ENCODE measurements around the gene NCAPG2.

Gene NCAPG2

DNA sequence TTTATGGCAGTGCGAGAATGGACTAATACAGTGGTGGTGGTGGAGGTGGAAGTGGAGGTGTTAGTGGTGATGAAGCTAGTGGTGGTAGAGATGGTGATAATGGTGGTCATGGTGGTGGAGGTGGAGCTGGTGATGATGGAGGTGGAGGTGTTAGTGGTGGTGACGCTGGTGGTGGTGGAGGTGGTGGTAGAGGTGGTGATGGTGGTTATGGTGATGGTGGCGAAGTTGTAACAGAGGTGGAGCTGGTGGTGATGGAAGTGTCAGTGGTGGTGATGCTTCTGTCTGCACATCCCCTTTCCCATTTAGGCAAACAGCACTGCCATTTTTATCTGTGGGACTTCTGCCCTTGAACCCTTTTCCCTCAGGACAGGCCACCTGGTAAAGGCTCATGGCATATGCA lies 109.5 kb downstream of the NCAPG2 start:
- no peak for DNase-seq (ENCODE audit: low spot score)

DNA sequence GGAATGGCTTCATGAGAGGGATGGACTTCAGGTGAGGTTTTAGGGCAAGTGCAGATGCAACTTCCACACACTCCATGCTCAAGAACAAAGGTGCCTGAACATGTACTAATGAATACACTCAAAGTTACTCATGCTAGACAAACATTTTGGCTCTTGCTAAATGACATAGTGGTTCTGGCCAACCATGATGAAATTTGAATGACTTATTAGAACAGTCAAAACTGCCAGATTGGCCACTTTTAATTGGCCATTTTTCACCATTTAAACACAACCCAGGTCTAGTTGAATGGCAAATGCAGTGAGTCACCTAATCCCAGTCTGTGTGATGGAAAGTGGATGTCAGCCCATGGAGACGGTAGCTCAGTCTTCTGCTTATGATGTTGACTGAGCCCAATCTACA lies 112.1 kb downstream of the NCAPG2 start:
- no peak for DNase-seq (ENCODE audit: low spot score)

DNA sequence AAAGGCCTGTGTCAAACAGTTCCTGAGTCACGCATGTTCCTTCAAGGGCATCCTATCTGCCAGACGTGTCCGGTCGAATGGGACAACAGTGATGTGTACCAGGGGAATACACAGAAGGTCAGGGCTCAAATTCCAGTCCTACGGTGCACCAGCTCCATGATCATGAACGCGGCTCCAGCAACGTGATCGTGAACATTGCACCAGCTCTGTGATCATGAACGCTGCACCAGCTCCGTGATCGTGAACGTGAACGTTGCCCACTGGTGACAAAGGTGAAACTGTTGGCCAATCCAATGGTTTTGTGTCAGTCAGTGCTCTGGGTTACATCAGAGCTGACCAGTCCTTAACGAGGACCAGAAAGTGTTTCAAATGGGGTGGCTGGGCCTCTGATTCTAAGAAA lies 112.7 kb downstream of the NCAPG2 start:
- no peak for DNase-seq (ENCODE audit: low spot score)

DNA sequence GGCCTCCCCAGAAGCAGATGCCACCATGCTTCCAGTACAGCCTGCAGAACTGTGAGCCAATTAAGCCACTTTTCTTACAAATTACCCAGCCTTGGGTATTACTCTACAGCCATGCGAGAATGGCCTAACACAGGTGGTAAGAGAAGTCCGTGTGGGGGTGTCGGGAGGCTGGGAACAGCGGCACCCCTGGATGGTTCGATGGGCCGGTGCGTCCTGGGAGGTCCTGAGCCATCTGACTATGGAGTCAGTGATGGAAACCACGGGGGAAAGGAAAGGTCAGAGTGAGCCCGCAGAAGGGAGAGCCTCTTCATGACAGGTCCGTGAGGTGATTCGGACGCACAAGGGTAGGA lies 114.4 kb downstream of the NCAPG2 start:
- DNase-seq (ENCODE audit: low spot score) = no peak

DNA sequence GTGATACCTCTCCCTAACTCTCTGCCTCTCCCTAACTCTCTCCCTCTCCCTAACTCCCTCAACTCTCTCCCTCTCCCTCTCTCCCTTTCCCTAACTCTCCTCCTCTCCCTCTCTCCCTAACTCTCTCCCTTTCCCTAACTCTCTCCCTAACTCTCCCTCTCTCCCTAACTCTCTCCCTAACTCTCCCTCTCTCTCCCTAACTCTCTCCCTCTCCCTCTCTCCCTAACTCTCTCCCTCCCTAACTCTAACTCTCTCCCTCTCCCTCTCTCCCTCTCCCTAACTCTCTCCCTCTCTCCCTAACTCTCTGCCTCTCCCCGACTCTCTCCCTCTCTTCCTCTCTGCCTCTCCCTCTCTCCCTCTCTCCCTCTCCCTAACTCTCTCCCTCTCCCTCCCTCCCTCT lies 115.0 kb downstream of the NCAPG2 start:
- DNase-seq (ENCODE audit: low spot score) = no peak

DNA sequence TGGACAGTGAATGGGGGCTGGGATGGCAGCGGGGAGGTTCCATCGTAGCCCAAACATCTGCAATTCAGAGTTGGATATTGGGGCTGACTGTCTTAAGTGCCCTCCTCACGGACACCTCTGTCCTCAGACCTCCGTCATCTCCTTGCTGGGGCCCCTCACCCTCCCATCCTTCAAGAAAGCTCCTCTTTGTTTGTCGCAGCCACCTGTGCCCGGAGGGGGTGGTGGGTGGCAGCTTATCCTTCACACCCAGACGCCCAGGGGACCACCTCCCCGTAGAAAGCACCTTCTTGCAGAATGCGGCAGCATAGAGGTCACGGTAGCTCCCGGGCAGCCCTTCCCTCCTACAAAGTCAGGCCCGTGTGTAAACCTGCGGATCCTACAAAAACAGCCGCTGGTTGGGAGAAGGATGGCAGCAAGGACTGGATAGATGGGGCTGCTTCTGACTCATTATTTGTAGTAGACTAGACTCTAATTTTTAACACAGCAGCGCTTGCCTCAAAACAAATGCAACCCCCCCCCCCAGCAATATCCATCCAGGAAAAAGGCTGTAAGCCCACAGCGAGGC lies 115.6 kb downstream of the NCAPG2 start:
- DNase-seq (ENCODE audit: low spot score) = no peak

DNA sequence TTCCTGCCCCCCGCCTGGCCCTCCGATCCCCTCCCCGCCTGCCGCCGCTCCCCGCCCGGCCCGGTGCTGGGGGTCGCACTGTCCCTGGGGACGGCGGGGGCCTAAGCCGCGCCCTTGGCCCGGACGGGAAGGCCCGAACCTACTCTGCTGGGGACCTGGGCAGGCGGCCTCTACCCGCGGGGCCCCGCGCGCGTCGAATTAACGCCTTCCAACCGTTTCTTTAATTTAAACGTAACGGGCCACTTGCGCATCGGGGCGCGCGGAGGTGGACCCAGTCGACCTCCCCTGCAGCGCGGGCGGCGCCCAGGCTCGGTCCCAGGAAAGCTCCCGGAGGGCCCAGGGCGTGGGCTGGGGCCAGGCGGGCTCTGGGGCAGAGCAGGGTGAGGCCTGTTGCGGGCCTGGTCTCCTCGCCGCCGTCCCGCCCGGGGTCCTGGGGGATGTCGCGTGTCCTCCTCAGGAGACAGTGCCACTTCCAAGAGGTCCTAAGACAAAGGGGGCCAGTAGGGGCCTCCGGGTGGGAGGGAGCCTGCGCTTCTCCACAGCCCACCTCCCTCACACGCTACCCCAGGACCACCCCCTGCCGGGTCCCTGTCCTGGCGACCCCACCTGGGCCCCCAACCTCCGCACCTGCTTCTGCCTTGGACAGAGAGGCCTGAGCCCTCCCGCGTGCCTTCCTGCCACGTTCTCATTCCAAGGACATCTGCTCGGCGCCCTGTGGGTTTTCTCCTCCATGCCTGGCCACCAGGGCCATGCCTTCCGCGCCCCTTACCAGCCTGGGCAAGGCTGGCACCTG lies 116.3 kb downstream of the NCAPG2 start:
- peak; percentile 57 for DNase-seq (ENCODE audit: low spot score)

DNA sequence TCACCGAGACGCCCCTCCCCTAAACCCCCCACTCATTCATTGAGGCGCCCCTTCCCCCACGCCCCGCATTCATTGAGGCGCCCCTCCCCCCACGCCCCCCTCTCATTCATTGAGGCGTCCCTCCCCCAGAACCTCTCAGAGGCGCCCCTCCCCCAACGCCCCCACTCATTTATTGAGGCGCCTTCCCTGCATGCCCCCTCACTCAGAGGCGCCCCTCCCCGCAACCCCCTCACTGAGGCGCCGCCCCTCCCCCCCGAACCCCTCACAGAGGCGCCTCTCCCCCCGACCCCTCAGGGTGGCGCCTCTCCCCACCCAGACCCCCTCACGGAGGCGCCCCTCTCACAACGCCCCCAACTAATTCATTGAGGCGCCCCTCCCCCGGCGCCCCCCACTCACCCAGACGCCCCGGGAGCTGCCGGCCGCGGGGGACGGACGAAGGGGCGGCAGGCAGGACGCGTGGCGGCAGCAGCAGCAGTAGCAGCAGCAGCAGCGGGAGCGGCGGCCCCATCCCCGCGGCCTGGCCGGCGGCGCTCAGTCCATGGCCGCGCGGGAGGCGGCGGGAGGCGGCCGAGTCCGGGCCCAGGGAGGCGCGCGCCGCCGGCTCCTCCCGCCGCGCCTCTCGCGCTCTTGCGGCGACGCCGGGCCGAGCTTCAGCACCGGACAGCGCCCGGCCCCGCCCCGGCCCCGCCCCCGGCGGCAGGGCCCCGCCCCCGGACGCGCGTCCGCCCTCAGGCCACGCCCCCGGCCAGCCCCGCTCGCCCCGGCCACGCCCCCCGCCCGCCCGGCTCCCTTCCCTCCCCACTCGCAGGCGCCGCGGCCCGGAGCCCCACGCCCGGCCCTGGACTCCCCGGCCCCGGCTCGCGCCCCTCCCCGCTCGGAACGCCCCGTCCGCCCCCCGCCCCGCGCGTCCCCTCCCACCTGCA lies 117.2 kb downstream of the NCAPG2 start, which contains the start of gene PTPRN2:
Gene PTPRN2 (minus strand): TSS at position 662 of the 923 bp plus-strand sequence.
- peak; percentile 99 for DNase-seq (ENCODE audit: low spot score)

DNA sequence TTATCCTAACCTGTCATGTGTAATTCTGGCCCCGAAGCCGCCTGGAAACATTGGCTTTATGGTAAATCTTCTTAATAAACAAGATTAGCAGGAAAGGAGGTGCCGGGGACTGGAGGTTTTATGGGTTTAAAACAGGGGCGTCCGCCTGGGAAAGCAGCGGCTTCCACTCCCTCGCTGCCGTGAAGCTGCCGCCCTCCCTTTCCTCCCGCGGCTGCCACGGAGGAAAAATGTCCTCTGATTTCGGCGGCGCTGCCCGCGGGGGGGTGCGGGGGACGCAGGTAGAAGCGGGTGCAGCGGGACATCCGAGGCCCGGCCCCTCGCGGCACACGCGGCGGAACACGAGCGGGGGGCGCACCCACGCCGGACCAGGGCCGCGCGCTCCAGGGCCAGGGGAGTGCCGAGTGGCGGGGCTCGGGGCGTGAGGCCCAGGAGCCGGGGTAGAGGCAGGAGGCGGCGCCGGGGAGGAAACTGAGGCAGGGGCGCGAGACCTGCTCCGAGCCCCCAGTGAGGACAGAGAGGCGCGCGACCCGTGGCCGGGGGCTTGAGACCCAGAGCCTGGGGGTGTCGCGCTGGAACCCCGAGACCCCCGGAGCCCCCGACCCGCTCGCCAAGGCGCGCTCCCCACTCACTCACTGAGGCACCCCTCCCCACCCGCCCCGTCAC lies 118.0 kb downstream of the NCAPG2 start:
- DNase-seq (ENCODE audit: low spot score) = peak; percentile 62

DNA sequence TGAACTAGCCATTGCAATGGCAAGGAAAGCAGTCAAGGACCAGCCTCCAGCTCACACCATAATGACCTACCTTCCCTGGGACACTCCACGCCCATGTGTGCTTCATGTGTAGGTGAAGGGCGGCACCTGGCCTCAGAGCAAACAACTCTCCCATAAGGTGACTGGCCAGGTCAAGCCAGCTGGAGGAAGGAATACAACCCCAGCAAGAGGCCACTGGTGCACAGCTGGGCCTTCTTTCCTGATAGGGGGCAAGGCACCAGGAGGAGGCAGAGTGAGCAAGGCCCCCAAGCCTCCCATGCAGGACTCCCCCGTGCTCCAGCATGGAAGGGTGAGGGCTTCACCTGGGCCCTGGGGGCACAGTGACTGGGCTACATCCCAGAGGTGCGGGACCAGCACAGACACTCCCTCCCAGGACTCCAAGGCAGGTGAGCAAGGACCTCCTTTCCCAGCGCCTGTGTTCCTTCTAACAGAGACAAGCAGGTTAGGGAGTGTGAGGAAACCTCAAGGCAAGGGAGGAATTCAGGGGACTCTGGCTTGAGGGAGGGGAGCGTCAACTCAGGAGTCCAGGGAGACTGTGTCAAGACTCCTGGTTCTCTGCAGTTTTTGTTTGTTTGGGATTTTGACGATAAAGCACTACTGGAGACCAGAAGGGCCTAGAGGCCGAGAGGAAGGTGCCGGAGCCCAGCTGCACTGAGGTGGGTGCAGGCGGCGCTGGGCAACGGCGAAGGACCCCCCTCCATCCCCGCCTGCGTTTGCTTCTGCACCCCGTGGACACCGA lies 118.7 kb downstream of the NCAPG2 start:
- DNase-seq (ENCODE audit: low spot score) = no peak

DNA sequence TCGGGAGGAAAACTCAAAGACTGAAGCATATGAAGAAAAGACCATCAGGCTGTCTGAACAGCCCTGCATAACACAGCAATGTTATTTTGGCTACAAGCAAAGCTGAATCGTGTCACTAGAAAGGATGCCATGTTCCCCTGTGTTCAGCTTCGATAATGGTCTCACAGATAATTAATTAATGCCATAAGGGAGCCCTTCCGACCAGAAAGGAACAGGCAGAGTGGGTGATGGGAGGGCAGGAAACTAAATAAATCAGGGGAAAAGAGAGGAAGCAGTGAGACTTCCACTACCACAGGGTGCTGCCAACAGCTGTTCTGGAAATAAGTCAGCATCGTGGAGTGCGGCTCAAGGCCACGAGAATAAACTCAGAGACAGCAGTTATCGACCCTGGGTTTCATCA lies 120.2 kb downstream of the NCAPG2 start:
- no peak for DNase-seq (ENCODE audit: low spot score)

DNA sequence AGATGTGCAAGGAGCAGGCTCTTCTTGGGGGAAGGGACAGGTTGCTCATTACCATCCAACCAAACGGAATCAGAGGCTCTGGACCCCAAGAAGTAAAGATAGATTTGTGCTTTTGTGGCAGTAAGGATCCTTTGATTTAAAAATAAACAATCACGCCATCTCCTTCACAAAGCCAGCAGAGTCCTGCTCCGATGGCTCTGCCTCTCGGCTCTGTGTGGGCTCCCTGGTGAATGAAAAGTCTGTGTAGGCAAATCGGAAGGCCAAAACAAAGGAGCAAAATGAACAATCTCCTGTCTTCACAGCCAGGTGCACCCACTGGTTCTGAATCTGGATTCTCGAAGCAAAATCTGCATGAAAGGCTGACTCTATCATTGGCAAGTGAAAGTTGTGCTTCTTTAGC lies 120.8 kb downstream of the NCAPG2 start:
- no peak for DNase-seq (ENCODE audit: low spot score)

DNA sequence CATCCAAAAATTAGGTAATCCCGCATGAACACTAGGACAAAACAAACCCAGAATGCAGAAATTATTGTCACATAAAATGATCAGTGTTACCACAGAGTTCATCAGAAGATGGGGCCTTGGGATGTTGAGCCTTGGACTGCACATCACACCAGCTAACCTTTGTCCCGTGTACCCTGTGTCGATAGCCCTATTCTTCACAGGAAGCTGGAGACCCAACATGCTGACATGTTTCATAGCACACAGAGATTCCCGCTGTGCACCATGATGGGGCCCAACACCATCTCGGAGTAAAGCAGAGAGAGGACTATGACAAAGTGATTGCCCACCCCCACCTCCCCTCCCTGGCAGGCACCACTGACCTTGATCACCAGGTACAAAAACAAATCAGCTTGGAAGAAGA lies 121.5 kb downstream of the NCAPG2 start:
- no peak for DNase-seq (ENCODE audit: low spot score)

DNA sequence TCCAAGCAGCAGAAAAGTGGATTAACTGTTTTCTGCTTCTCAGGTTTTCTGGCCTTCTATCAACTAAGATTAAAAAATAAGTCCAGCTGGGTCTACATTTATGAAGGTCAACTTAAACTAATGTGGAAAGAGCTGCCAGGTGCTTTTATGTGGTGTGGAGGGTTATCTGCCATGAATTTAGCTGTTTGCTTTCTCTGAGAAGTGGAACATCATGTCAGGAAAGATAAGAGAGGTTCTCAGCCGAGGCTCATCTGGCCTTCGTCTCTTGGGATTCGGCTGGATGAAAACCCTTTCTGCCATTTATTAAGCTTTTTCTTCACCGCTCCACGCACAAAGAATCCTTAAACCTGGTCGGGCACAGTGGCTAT lies 122.5 kb downstream of the NCAPG2 start:
- no peak for DNase-seq (ENCODE audit: low spot score)

DNA sequence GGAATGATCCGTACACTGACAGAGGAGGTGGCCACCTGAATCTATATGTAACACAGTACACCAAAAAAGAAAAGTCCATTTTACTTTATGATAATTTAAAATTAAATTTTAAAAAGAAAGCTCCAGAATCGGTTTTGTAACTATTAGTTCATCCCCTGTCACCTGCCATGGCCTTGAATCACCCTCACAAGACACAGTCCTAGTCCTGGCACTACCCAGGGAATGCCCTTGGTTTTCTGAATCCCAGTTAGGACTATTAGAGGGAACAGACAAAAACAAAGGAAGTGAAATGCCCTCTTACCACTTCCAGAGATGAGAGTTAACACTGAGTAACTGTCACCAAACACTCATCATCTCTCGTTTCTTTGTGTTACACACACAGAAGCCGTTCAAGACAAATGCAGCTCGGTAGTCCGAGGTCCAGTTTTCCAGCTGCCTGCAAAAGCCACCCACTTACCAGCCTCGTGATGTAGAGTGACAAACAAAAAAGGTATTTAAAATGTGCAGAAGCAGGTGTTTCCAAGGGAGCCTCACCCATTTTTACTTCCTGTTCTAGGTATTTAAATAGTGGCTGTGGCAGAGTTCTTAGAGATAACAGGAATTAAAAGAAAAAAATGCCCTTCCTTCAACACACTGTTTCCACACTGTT lies 123.0 kb downstream of the NCAPG2 start:
- no peak for DNase-seq (ENCODE audit: low spot score)

All from D341Med (cell line).